GM12878 (cell line): ENCODE data around the gene EWSR1. TPM values are rescaled to one million over a fixed set of nuclear protein-coding genes. Genes with fewer than 3 reads are reported as not detected.

Experiments used
- ATAC-seq: fragments of 200-7000 bp; cut with Tn5 transposase; 3 replicates; pipeline ENCODE4 v1.9.1; 2020; ENCODE audit warnings: mild to moderate bottlenecking, moderate library complexity
- BruUV-seq: library from RNA; stranded (reverse); fragments of 400-500 nt; replicated peaks from 2 replicates; lab custom pipeline; 2021; lab: Mats Ljungman, UMichigan
- CTCF ChIA-PET: fragments of 300-600 bp; sonication (Branson Sonifier 250); formaldehyde crosslinking; extraction: SDS; loops from one replicate; lab custom pipeline; 2021; ENCODE audit warnings: inconsistent platforms; lab: Yijun Ruan, JAX
- POLR2A ChIA-PET: fragments of 350-600 bp; formaldehyde crosslinking; extraction: SDS; loops from one replicate; lab custom pipeline; 2021; ENCODE audit warnings: inconsistent platforms; lab: Charles Lee
- RAD21 ChIA-PET: fragments of 300-600 bp; sonication (Branson Sonifier 250); formaldehyde crosslinking; loops from one replicate; lab custom pipeline; 2023; ENCODE audit warnings: antibody characterized with exemption; ENCODE audit not compliant: unreplicated experiment; lab: Charles Lee
- SMC1A ChIA-PET: fragments of 300-600 bp; sonication (Branson Sonifier 250); formaldehyde crosslinking; loops from one replicate; lab custom pipeline; 2023; ENCODE audit not compliant: unreplicated experiment, uncharacterized antibody; lab: Charles Lee
- DNase-seq: peaks from one replicate; pipeline ENCODE4 v3.0.0-alpha.2; 2011; ENCODE audit warnings: low read depth, low spot score
- FAIRE-seq: peaks from 3 replicates; lab custom pipeline; 2011; peaks lifted over from hg19 to GRCh38; lab: Jason Lieb, UNC
- H2AFZ ChIP-seq: 2 replicates; pipeline ENCODE4 v1.6.0; 2011; ENCODE audit warnings: low read depth, low read length, control low read depth; ENCODE audit not compliant: control insufficient read depth
- H3K27ac ChIP-seq: 2 replicates; pipeline ENCODE4 v1.5.1; 2011; ENCODE audit warnings: control low read depth; ENCODE audit not compliant: control insufficient read depth, insufficient read depth
- H3K27me3 ChIP-seq, 2 experiments: replicated peaks in 1 of 2; 2 replicates each; pipeline versions ENCODE4 v1.6.0 to v1.6.1; 2011; ENCODE audit warnings: low read length in 1 of 2; ENCODE audit not compliant: control insufficient read depth in 2 of 2, insufficient read depth in 2 of 2
- H3K36me3 ChIP-seq, 2 experiments: 2 replicates each; pipeline ENCODE4 v1.5.1; 2011; ENCODE audit warnings: low read length in 1 of 2; ENCODE audit not compliant: control insufficient read depth in 2 of 2, insufficient read depth in 2 of 2
- H3K4me1 ChIP-seq: 2 replicates; pipeline ENCODE4 v1.6.1; 2011; ENCODE audit warnings: mild to moderate bottlenecking, low read length, moderate library complexity, mixed read lengths; ENCODE audit not compliant: control insufficient read depth, insufficient read depth
- H3K4me2 ChIP-seq: 2 replicates; pipeline ENCODE4 v1.6.0; 2011; ENCODE audit warnings: control low read depth; ENCODE audit not compliant: control insufficient read depth, insufficient read depth
- H3K4me3 ChIP-seq: fragments of 200-600 bp; sonication (generic); 2 replicates; pipeline ENCODE4 v1.5.1; 2016
- H3K79me2 ChIP-seq: 2 replicates; pipeline ENCODE4 v1.6.0; 2011; ENCODE audit warnings: low read length; ENCODE audit not compliant: control insufficient read depth, insufficient read depth
- H3K9ac ChIP-seq: 2 replicates; pipeline ENCODE4 v1.8.0; 2011; ENCODE audit warnings: low read length, control low read depth, mixed read lengths; ENCODE audit not compliant: control insufficient read depth, insufficient read depth
- H3K9me3 ChIP-seq: replicated peaks from 3 replicates; pipeline ENCODE4 v1.5.1; 2011; ENCODE audit warnings: mild to moderate bottlenecking, low read length; ENCODE audit not compliant: control insufficient read depth, insufficient read depth
- H4K20me1 ChIP-seq: 2 replicates; pipeline ENCODE4 v1.6.0; 2011; ENCODE audit not compliant: control insufficient read depth, insufficient read depth
- ELK1 ChIP-seq: IDR thresholded peaks from 2 replicates; pipeline ENCODE4 v1.6.1; 2012; ENCODE audit warnings: low read depth, low read length, improper control_type of control experiment
- EZH2 ChIP-seq: IDR thresholded peaks from 2 replicates; pipeline ENCODE4 v1.6.1; 2012; ENCODE audit warnings: low read depth, mild to moderate bottlenecking, control low read depth, inconsistent platforms, low read length, borderline replicate concordance; ENCODE audit not compliant: control insufficient read depth
- JUND ChIP-seq: IDR thresholded peaks from 2 replicates; pipeline ENCODE4 v1.6.1; 2012; ENCODE audit warnings: low read depth, mild to moderate bottlenecking, low read length, improper control_type of control experiment, moderate library complexity
- PRDM15 ChIP-seq: fragments of 450-650 bp; formaldehyde crosslinking; IDR thresholded peaks from 2 replicates; pipeline ENCODE4 v1.4.0; 2020; ENCODE audit warnings: mild to moderate bottlenecking, moderate library complexity
- SIX5 ChIP-seq: IDR thresholded peaks from 2 replicates; pipeline ENCODE4 v1.6.1; 2011; ENCODE audit warnings: mild to moderate bottlenecking, low read depth, low read length, moderate library complexity; ENCODE audit not compliant: severe bottlenecking
- SKIL ChIP-seq: fragments of 450-650 bp; IDR thresholded peaks from 2 replicates; pipeline ENCODE4 v1.6.1; 2017; ENCODE audit warnings: mild to moderate bottlenecking, low read depth, inconsistent platforms; ENCODE audit not compliant: poor library complexity, severe bottlenecking
- SUZ12 ChIP-seq: fragments of 200-600 bp; sonication (generic); IDR thresholded peaks from one replicate; pipeline ENCODE4 v1.6.1; 2018; ENCODE audit warnings: antibody characterized with exemption, mild to moderate bottlenecking; ENCODE audit not compliant: unreplicated experiment
- TCF7 ChIP-seq: IDR thresholded peaks from 2 replicates; pipeline ENCODE4 v1.6.1; 2014; ENCODE audit warnings: antibody characterized with exemption, borderline replicate concordance
- ZNF24 ChIP-seq: fragments of 450-650 bp; IDR thresholded peaks from 2 replicates; pipeline ENCODE4 v1.6.1; 2017; ENCODE audit warnings: antibody characterized with exemption, mild to moderate bottlenecking
- ZNF687 ChIP-seq: fragments of 450-650 bp; IDR thresholded peaks from 2 replicates; pipeline ENCODE4 v1.6.1; 2017; ENCODE audit warnings: mild to moderate bottlenecking, moderate library complexity
- WGBS: methylation state at CpG from one replicate; pipeline ENCODE4 v1.1.6; 2016; ENCODE audit warnings: low lambda C conversion rate; ENCODE audit not compliant: insufficient replicate concordance, insufficient coverage; ENCODE audit errors: missing lambda C conversion rate; 5-methylcytosine and 5-hydroxymethylcytosine counted together
- in situ Hi-C: fragments of 300-500 bp; cut with MboI; formaldehyde crosslinking; loops from 9 replicates; pipeline ENCODE4 v1.14.3; 2018; ENCODE audit warnings: mixed read lengths
- intact Hi-C: fragments of 100-400 bp; cut with micrococcal nuclease; formaldehyde crosslinking; loops from one replicate; pipeline ENCODE4 v1.14.2; 2022; ENCODE audit not compliant: unreplicated experiment
- polyA plus RNA-seq, 11 experiments: library from polyadenylated mRNA; depleted of rRNA in 4 of 11; unstranded in 6 of 11; stranded (reverse) in 5 of 11; fragments of >200 nt; fragmentation: Nextera tagmentation in 4 of 11; fragmentation: Illumina TruSeq in 1 of 11; extraction: Ambion mirVana in 4 of 11; extraction: Trizol in 1 of 11; gene quantifications; 1 replicate in 1 of 11; 2 replicates in 10 of 11; pipeline versions ENCODE4 v1.2.1 to v1.2.3, GENCODE V29; 2011 to 2016; ENCODE audit warnings: inconsistent platforms in 2 of 11, missing spikeins in 2 of 11, low read depth in 1 of 11
- total RNA-seq, 4 experiments: library from RNA; depleted of rRNA in 3 of 4; stranded (reverse); fragments of >200 nt in 3 of 4; fragmentation: Illumina TruSeq in 1 of 4; extraction: Trizol in 1 of 4; gene quantifications; 2 replicates each; pipeline versions ENCODE4 v1.2.1 to v1.2.3, GENCODE V29; 2013 to 2021

EWSR1 gene
- total and polyA plus RNA-seq, 10 of the 15 experiments (the other 5 are each of a cell fraction or from before 2014, with no cell fraction given) = 130 to 480 (median 356) TPM

GRCh38 chr22:29337631-29338284, 69.7 kb downstream of the EWSR1 start:
- H3K9me3 ChIP-seq = no peaks in the 10 kb centered on the region
- CTCF ChIA-PET = no interaction called here
- FAIRE-seq (no peak), DNase-seq (no peak), ATAC-seq (no peak)
- RAD21 ChIA-PET = no interaction called here
- SMC1A ChIA-PET = no interaction called here
- peaks cover 23 to 55% of the 10 kb centered on the region in 2 experiments for H3K36me3 ChIP-seq
- POLR2A ChIA-PET = no interaction called here
- no peak overlapping the region for H2AFZ ChIP-seq
- no TSS peak for BruUV-seq
- no peaks in the 10 kb centered on the region for H3K27me3 ChIP-seq
- no peak overlapping the region for H3K4me3 ChIP-seq
- intact Hi-C loops = no loop called here
- H4K20me1 ChIP-seq = no peaks in the 10 kb centered on the region
- no peak overlapping the region for H3K9ac ChIP-seq
- H3K27ac ChIP-seq = no peak overlapping the region
- 88% methylated on average over 12 of the region's 12 CpGs for WGBS
- no peaks in the 10 kb centered on the region for H3K79me2 ChIP-seq
- no peaks in the 10 kb centered on the region for H3K4me1 ChIP-seq
- TF ChIP-seq PRDM15 (CRISPR knock-in tag) (no peak), EZH2 (no peak), JUND (no peak), ELK1 (no peak), ZNF24 (no peak), SKIL (no peak), SUZ12 (no peak), ZNF687 (no peak), TCF7 (no peak), SIX5 (no peak)
- H3K4me2 ChIP-seq = no peak overlapping the region
- in situ Hi-C loops = no loop called here
